PC-9 (cell line): ENCODE data around the gene PAQR4. TPM values are rescaled to one million over a fixed set of nuclear protein-coding genes. Genes with fewer than 3 reads are reported as not detected.
"Not testable (repeated sequence)": the region's sequence is repeated elsewhere in the genome, so short reads cannot be mapped to it uniquely, and the experiment has no call there.

ENCODE experiments used
- BruUV-seq: library from RNA; stranded (reverse); fragments of 400-500 nt; replicated peaks from 2 replicates; lab custom pipeline; 2021; lab: Mats Ljungman, UMichigan
- CTCF ChIA-PET: fragments of 300-600 bp; sonication (Branson Sonifier 250); formaldehyde crosslinking; loops from one replicate; lab custom pipeline; 2022; ENCODE audit warnings: antibody characterized with exemption; lab: Charles Lee
- POLR2A ChIA-PET: fragments of 300-600 bp; sonication (Branson Sonifier 250); formaldehyde crosslinking; loops from one replicate; lab custom pipeline; 2022; ENCODE audit warnings: antibody characterized with exemption; ENCODE audit not compliant: unreplicated experiment; lab: Charles Lee
- DNase-seq, 2 experiments: peaks; one replicate each; pipeline versions ENCODE4 v3.0.0 to v3.0.0-alpha.2; 2015 to 2022; ENCODE audit warnings: mixed read lengths in 1 of 2
- H2AFZ ChIP-seq: fragments of 200-600 bp; sonication (generic); 2 replicates; pipeline ENCODE4 v1.8.1; 2017; ENCODE audit warnings: antibody characterized with exemption
- H3F3A ChIP-seq: fragments of 200-600 bp; sonication (generic); 2 replicates; pipeline ENCODE4 v1.8.1; 2017; ENCODE audit warnings: antibody characterized with exemption, mild to moderate bottlenecking, low read depth; ENCODE audit not compliant: insufficient read depth
- H3K27ac ChIP-seq: fragments of 200-600 bp; sonication (generic); 2 replicates; pipeline ENCODE4 v1.6.1; 2016; ENCODE audit warnings: mixed run types
- H3K27me3 ChIP-seq: fragments of 200-600 bp; sonication (generic); 2 replicates; pipeline ENCODE4 v1.6.1; 2016; ENCODE audit warnings: low read depth, mixed run types; ENCODE audit not compliant: insufficient read depth
- H3K36me3 ChIP-seq: fragments of 200-600 bp; sonication (generic); 2 replicates; pipeline ENCODE4 v1.6.1; 2016; ENCODE audit warnings: low read depth, mixed run types
- H3K4me1 ChIP-seq: fragments of 200-600 bp; sonication (generic); replicated peaks from 2 replicates; pipeline ENCODE4 v1.6.1; 2016; ENCODE audit warnings: mixed run types; ENCODE audit not compliant: insufficient read depth
- H3K4me2 ChIP-seq: fragments of 200-600 bp; sonication (generic); 2 replicates; pipeline ENCODE4 v1.6.1; 2017; ENCODE audit warnings: mixed run types
- H3K4me3 ChIP-seq: fragments of 200-600 bp; sonication (generic); 2 replicates; pipeline ENCODE4 v1.6.1; 2016; ENCODE audit warnings: mixed run types
- H3K79me2 ChIP-seq: fragments of 200-600 bp; sonication (generic); 2 replicates; pipeline ENCODE4 v1.6.1; 2017; ENCODE audit warnings: low read depth, mixed run types
- H3K9me2 ChIP-seq: fragments of 200-600 bp; sonication (generic); 2 replicates; pipeline ENCODE4 v1.8.1; 2017; ENCODE audit warnings: mild to moderate bottlenecking; ENCODE audit not compliant: insufficient read depth
- H3K9me3 ChIP-seq: fragments of 200-600 bp; sonication (generic); 2 replicates; pipeline ENCODE4 v1.8.1; 2016; ENCODE audit warnings: low read depth; ENCODE audit not compliant: insufficient read depth
- H4K20me1 ChIP-seq: fragments of 200-600 bp; sonication (generic); 2 replicates; pipeline ENCODE4 v1.8.1; 2017; ENCODE audit not compliant: insufficient read depth
- CTCF ChIP-seq: fragments of 200-600 bp; sonication (generic); conservative IDR thresholded peaks from 2 replicates; pipeline ENCODE4 v1.6.1; 2017; ENCODE audit warnings: mixed run types, antibody characterized with exemption, mild to moderate bottlenecking, moderate library complexity
- EZH2 ChIP-seq: fragments of 200-600 bp; sonication (generic); IDR thresholded peaks from 2 replicates; pipeline ENCODE4 v1.8.0; 2017; ENCODE audit warnings: antibody characterized with exemption, low read depth
- intact Hi-C: fragments of 100-400 bp; cut with micrococcal nuclease; formaldehyde crosslinking; loops from one replicate; pipeline ENCODE4 v1.10.0; 2022; ENCODE audit not compliant: unreplicated experiment
- total RNA-seq: library from RNA; stranded (reverse); gene quantifications from 2 replicates; pipeline ENCODE4 v1.2.3, GENCODE V29; 2021

PAQR4 gene
- total RNA-seq, 1 experiment from 2014 or later: 40.7 TPM

DNA sequence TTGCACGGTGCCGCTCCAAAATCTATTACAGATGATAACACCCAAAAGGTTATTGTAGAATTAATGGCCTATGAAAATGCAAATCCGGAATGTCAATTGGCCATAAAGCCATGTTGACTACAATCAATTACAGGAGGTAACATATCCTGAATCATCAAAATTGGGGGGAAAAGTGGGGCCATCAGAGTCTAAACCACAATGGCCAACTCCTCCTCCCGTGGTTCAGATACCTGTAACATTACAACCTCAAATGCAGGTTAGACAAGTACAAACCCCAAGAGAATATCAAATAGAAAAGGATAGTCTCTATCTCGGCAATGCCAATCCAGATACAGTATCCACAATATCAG lies 42.5 kb upstream of the PAQR4 start:
- peaks cover 6% of the 10 kb centered on the region; the same call in 1 of the 2 replicates for H4K20me1 ChIP-seq
- H3K4me3 ChIP-seq: no peak overlapping the region
- H3K9me3 ChIP-seq: no peaks in the 10 kb centered on the region
- H3K79me2 ChIP-seq: no peaks in the 10 kb centered on the region
- H3F3A ChIP-seq: peaks cover 12% of the 10 kb centered on the region; the same call in 1 of the 2 replicates
- TF ChIP-seq EZH2: no peak
- H2AFZ ChIP-seq: no peak overlapping the region
- intact Hi-C loops: loop anchor here (2.0 kb wide), 1 partner anchor 52 kb away; no protein-coding TSS in a partner anchor
- H3K27ac ChIP-seq: no peak overlapping the region
- POLR2A ChIA-PET: interaction anchor here (0.6 kb wide), 2 partner anchors 15 to 142 kb away, joined by 3 to 6 read pairs; partner anchors contain the start of gene FLYWCH1
- H3K4me2 ChIP-seq: peak overlapping the region; percentile 53
- no peaks in the 10 kb centered on the region for H3K4me1 ChIP-seq
- no peaks in the 10 kb centered on the region for H3K27me3 ChIP-seq
- no TSS peak for BruUV-seq
- no peak for DNase-seq
- CTCF ChIA-PET: interaction anchor here (0.6 to 1.8 kb wide), 7 partner anchors 11 to 205 kb away, joined by 3 to 5 read pairs (median 4); partner anchors contain the start of gene FLYWCH2
- H3K36me3 ChIP-seq: no peaks in the 10 kb centered on the region
- H3K9me2 ChIP-seq: no peaks in the 10 kb centered on the region

GRCh38 chr16:2927010-2927646 lies 42.0 kb upstream of the PAQR4 start:
- no TSS peak for BruUV-seq
- peaks cover 12% of the 10 kb centered on the region; the same call in 1 of the 2 replicates for H3F3A ChIP-seq
- TF ChIP-seq CTCF (peak; percentile 96), EZH2 (no peak)
- peak overlapping the region; percentile 53 for H3K4me2 ChIP-seq
- no peak overlapping the region for H2AFZ ChIP-seq
- DNase-seq: peak; percentile 70 to 84
- H3K9me2 ChIP-seq: no peaks in the 10 kb centered on the region
- H3K27me3 ChIP-seq: no peaks in the 10 kb centered on the region
- ChIA-PET CTCF (interaction anchor here (0.6 to 1.8 kb wide), 9 partner anchors 11 to 206 kb away, joined by 3 to 13 read pairs (median 4); partner anchors contain the start of gene FLYWCH2), POLR2A (interaction anchor here (0.5 to 0.6 kb wide), 3 partner anchors 15 to 188 kb away, joined by 3 to 6 read pairs (median 4); partner anchors contain the start of gene FLYWCH1)
- H3K36me3 ChIP-seq: no peaks in the 10 kb centered on the region
- H3K4me1 ChIP-seq: no peaks in the 10 kb centered on the region
- H3K79me2 ChIP-seq: no peaks in the 10 kb centered on the region
- no peak overlapping the region for H3K27ac ChIP-seq
- H4K20me1 ChIP-seq: peaks cover 6% of the 10 kb centered on the region; the same call in 1 of the 2 replicates
- intact Hi-C loops: loop anchor here (1.0 to 2.0 kb wide), 2 partner anchors 52 to 56 kb away; no protein-coding TSS in a partner anchor
- H3K9me3 ChIP-seq: no peaks in the 10 kb centered on the region
- no peak overlapping the region for H3K4me3 ChIP-seq

GRCh38 chr16:2928151-2928550 lies 41.0 kb upstream of the PAQR4 start:
- peaks cover 12% of the 10 kb centered on the region; the same call in 1 of the 2 replicates for H3F3A ChIP-seq
- H4K20me1 ChIP-seq, H3K27ac ChIP-seq, POLR2A ChIA-PET, H3K4me3 ChIP-seq, H3K36me3 ChIP-seq, H2AFZ ChIP-seq, H3K27me3 ChIP-seq, CTCF ChIA-PET, H3K4me2 ChIP-seq, H3K9me2 ChIP-seq, H3K79me2 ChIP-seq, BruUV-seq, H3K4me1 ChIP-seq, DNase-seq, intact Hi-C loops, H3K9me3 ChIP-seq: not testable (repeated sequence)

DNA sequence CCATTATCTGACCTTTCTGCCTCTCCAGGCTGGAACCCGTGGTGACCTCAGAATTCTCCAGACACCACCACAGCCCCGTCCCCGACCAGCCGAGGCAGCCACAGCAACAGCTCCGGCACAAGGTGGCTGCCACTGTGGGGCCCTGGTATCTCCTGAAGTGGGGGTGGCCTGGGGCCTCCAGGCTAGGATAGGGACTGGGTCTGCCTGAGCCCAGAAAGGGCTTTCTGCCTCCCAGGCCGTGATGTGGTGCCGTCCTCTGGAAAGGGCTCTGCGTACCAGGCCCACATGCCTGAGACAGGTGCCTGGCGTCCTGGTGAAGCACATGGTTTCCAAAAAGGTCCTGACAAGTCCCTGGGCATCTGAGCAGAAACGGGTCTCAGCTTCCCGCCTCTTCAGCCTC lies 40.4 kb upstream of the PAQR4 start:
- Histone ChIP-seq H3K4me1 (no peaks in the 10 kb centered on the region), H3F3A (peaks cover 12% of the 10 kb centered on the region; the same call in 1 of the 2 replicates), H3K27me3 (no peaks in the 10 kb centered on the region), H3K4me3 (no peak overlapping the region), H3K27ac (no peak overlapping the region), H2AFZ (no peak overlapping the region), H4K20me1 (peaks cover 6% of the 10 kb centered on the region; the same call in 1 of the 2 replicates), H3K9me2 (no peaks in the 10 kb centered on the region), H3K9me3 (no peaks in the 10 kb centered on the region), H3K4me2 (no peak overlapping the region), H3K36me3 (no peaks in the 10 kb centered on the region), H3K79me2 (no peaks in the 10 kb centered on the region)
- ChIA-PET POLR2A (no interaction called here), CTCF (no interaction called here)
- TF ChIP-seq CTCF (no peak), EZH2 (no peak)
- no peak for DNase-seq
- BruUV-seq: no TSS peak
- intact Hi-C loops: no loop called here
